HG03378 (cell line): ENCODE measurements around the gene GRAP2.
"Not testable (repeated sequence)": the region's sequence is repeated elsewhere in the genome, so short reads cannot be mapped to it uniquely, and the experiment has no call there.

Experiments
- ATAC-seq: cut with Tn5 transposase; IDR thresholded peaks from one replicate; pipeline ENCODE4 v1.9.1; 2021; ENCODE audit warnings: mild to moderate bottlenecking, moderate library complexity; ENCODE audit not compliant: unreplicated experiment

The GRAP2 gene

GRCh38 chr22:39900306-39901227 lies at the start of gene GRAP2:
TSS of gene GRAP2 (plus strand) at chr22:39901084. CDS start at chr22:39947107, 46,023 bp downstream.
- ATAC-seq, result peak; percentile 59

GRCh38 chr22:39851606-39852315 lies 49.1 kb upstream of the GRAP2 start:
- ATAC-seq, result no peak

- no peak for ATAC-seq
Measured at GRCh38 chr22:39852799-39853198, 48.1 kb upstream of the GRAP2 start.

- no peak for ATAC-seq
Measured at GRCh38 chr22:39856588-39856987, 44.3 kb upstream of the GRAP2 start.

- ATAC-seq, result no peak
Measured at GRCh38 chr22:39859903-39860588, 40.8 kb upstream of the GRAP2 start.

GRCh38 chr22:39868741-39869140 lies 32.1 kb upstream of the GRAP2 start:
- ATAC-seq, result no peak

GRCh38 chr22:39869797-39870196 lies 31.1 kb upstream of the GRAP2 start:
- ATAC-seq, result not testable (repeated sequence)

- ATAC-seq, result no peak
Measured at GRCh38 chr22:39871008-39871798, 29.7 kb upstream of the GRAP2 start.

GRCh38 chr22:39872548-39872947 lies 28.3 kb upstream of the GRAP2 start:
- no peak for ATAC-seq

- no peak for ATAC-seq
Measured at GRCh38 chr22:39873965-39874364, 26.9 kb upstream of the GRAP2 start.

- ATAC-seq, result not testable (repeated sequence)
Measured at GRCh38 chr22:39875176-39875885, 25.6 kb upstream of the GRAP2 start.

- no peak for ATAC-seq
Measured at GRCh38 chr22:39877079-39877845, 23.6 kb upstream of the GRAP2 start.

- no peak for ATAC-seq
Measured at GRCh38 chr22:39880722-39881121, 20.2 kb upstream of the GRAP2 start.

GRCh38 chr22:39883057-39883456 lies 17.8 kb upstream of the GRAP2 start:
- no peak for ATAC-seq

GRCh38 chr22:39889924-39890323 lies 11.0 kb upstream of the GRAP2 start:
- not testable (repeated sequence) for ATAC-seq

GRCh38 chr22:39893526-39893925 lies 7.4 kb upstream of the GRAP2 start, which contains the start of gene ENTHD1:
TSS of gene ENTHD1 (minus strand) at chr22:39893760. CDS start at chr22:39887748, 6,012 bp downstream.
- no peak for ATAC-seq

- ATAC-seq, result no peak
Measured at GRCh38 chr22:39894554-39895092, 6.3 kb upstream of the GRAP2 start.

- no peak for ATAC-seq
Measured at GRCh38 chr22:39895682-39896081, 5.2 kb upstream of the GRAP2 start.
